Measurements from ENCODE around the gene MAP3K6.
A peak's percentile ranks its signal among the peaks of the same experiment; 100 is the strongest.

Gene MAP3K6

GRCh38 chr1:27372022-27372807 lies 5.5 kb upstream of the MAP3K6 start:
- no peak for DNase-seq

- no peak for DNase-seq
Observed at GRCh38 chr1:27368869-27369582, 2.3 kb upstream of the MAP3K6 start.

- peak; percentile 53 for DNase-seq
Observed at GRCh38 chr1:27367160-27367650, 444 bp upstream of the MAP3K6 start.

GRCh38 chr1:27366113-27366410 lies 699 bp downstream of the MAP3K6 start:
- DNase-seq, result peak; percentile 55

- peak; percentile 82 for DNase-seq
Observed at GRCh38 chr1:27365372-27366112, 1.2 kb downstream of the MAP3K6 start.

GRCh38 chr1:27364696-27365371 lies 1.9 kb downstream of the MAP3K6 start:
- DNase-seq, result no peak

GRCh38 chr1:27363766-27364695 lies 2.7 kb downstream of the MAP3K6 start:
- DNase-seq, result no peak

GRCh38 chr1:27361553-27361952 lies 5.2 kb downstream of the MAP3K6 start:
- DNase-seq, result no peak

GRCh38 chr1:27361044-27361402 lies 5.7 kb downstream of the MAP3K6 start:
- DNase-seq, result no peak

GRCh38 chr1:27360159-27361043 lies 6.4 kb downstream of the MAP3K6 start:
- DNase-seq, result no peak

GRCh38 chr1:27359822-27360158 lies 7.0 kb downstream of the MAP3K6 start:
- no peak for DNase-seq

- DNase-seq, result no peak
Observed at GRCh38 chr1:27358928-27359313, 7.8 kb downstream of the MAP3K6 start.

- DNase-seq, result no peak
Observed at GRCh38 chr1:27358038-27358927, 8.5 kb downstream of the MAP3K6 start.

GRCh38 chr1:27357281-27358037 lies 9.3 kb downstream of the MAP3K6 start:
- peak; percentile 43 for DNase-seq

- no peak for DNase-seq
Observed at GRCh38 chr1:27356619-27357280, 10.0 kb downstream of the MAP3K6 start.

- DNase-seq, result no peak
Observed at GRCh38 chr1:27356277-27356618, 10.5 kb downstream of the MAP3K6 start.

GRCh38 chr1:27355683-27356082 lies 11.1 kb downstream of the MAP3K6 start:
- DNase-seq, result no peak

GRCh38 chr1:27353629-27354028 lies 13.1 kb downstream of the MAP3K6 start:
- DNase-seq, result no peak

GRCh38 chr1:27353166-27353565 lies 13.6 kb downstream of the MAP3K6 start:
- no peak for DNase-seq

Measured in NCI-H1436 (cell line).